Lower leg skin (tissue), 4 donors: ENCODE data around the gene SMTN. TPM values are rescaled to one million over a fixed set of nuclear protein-coding genes. Genes with fewer than 3 reads are reported as not detected.
"Not testable (repeated sequence)": the region's sequence is repeated elsewhere in the genome, so short reads cannot be mapped to it uniquely, and the experiment has no call there.

Source experiments
- DNase-seq, 2 donors: peaks; one replicate each; pipeline ENCODE4 v3.0.0-alpha.2; 2019; ENCODE audit warnings: low spot score in 2 of 2
- H3K4me3 ChIP-seq: fragments of 200-600 bp; sonication (generic); 2 replicates; pipeline ENCODE4 v1.5.1; 2017; ENCODE audit warnings: mild to moderate bottlenecking, low read depth; ENCODE audit not compliant: poor library complexity, severe bottlenecking
- POLR2A ChIP-seq, 2 donors: fragments of 450-650 bp; IDR thresholded peaks; one replicate each; pipeline ENCODE4 v1.6.1; 2016 to 2017; ENCODE audit warnings: antibody characterized with exemption in 2 of 2, mild to moderate bottlenecking in 1 of 2, moderate library complexity in 1 of 2
- WGBS, 2 donors: methylation state at CpG; one replicate each; pipeline ENCODE4 v1.1.5; 2018; 5-methylcytosine and 5-hydroxymethylcytosine counted together
- intact Hi-C: fragments of 100-400 bp; cut with DNase I; formaldehyde crosslinking; loops from one replicate; pipeline ENCODE4 v1.15.0; 2023; ENCODE audit warnings: low total_unique reads
- total RNA-seq, 4 donors: library from RNA; depleted of rRNA; stranded (reverse); fragments of >200 nt; gene quantifications; one replicate each; pipeline ENCODE4 v1.1.0, GENCODE V29; 2016
- TF ChIP-seq, protein P1 (sequence below), 3 donors: fragments of 450-650 bp; IDR thresholded peaks; one replicate each; pipeline ENCODE4 v1.5.1; 2016; ENCODE audit warnings: antibody characterized with exemption in 3 of 3, mild to moderate bottlenecking in 3 of 3, moderate library complexity in 2 of 3

SMTN gene
- total RNA-seq, 4 donors from 2014 or later = 46.1 to 86.1 (median 62.3) TPM

DNA sequence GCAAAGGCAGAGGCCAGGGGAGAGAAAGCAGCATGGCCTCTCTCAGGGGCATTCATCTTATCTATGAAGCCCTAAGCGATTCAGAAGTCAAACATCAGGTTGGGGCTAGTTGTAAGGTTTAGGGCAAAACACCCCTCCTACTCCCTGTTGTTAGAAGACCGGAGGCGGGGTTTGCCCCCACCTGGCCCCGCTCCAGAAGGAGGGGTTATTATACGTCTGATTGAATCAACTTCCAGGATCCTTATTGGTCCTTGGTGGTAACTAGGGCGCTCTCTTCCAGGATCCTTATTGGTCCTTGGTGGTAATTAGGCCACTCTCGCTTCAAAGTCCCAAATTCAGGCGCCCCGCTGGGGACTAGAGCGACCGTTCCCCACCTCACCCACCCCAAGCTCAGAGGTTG lies 12.1 kb upstream of the SMTN start:
- WGBS, 2 donors = 60 to 76% methylated on average over 11 of the region's 11 CpGs
- intact Hi-C loops = no loop called here
- TF ChIP-seq POLR2A (IDR thresholded peaks at IDR 0.05) = no peak
- TF ChIP-seq, protein P1, sequence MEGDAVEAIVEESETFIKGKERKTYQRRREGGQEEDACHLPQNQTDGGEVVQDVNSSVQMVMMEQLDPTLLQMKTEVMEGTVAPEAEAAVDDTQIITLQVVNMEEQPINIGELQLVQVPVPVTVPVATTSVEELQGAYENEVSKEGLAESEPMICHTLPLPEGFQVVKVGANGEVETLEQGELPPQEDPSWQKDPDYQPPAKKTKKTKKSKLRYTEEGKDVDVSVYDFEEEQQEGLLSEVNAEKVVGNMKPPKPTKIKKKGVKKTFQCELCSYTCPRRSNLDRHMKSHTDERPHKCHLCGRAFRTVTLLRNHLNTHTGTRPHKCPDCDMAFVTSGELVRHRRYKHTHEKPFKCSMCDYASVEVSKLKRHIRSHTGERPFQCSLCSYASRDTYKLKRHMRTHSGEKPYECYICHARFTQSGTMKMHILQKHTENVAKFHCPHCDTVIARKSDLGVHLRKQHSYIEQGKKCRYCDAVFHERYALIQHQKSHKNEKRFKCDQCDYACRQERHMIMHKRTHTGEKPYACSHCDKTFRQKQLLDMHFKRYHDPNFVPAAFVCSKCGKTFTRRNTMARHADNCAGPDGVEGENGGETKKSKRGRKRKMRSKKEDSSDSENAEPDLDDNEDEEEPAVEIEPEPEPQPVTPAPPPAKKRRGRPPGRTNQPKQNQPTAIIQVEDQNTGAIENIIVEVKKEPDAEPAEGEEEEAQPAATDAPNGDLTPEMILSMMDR (IDR thresholded peaks at IDR 0.05) = no peak

DNA sequence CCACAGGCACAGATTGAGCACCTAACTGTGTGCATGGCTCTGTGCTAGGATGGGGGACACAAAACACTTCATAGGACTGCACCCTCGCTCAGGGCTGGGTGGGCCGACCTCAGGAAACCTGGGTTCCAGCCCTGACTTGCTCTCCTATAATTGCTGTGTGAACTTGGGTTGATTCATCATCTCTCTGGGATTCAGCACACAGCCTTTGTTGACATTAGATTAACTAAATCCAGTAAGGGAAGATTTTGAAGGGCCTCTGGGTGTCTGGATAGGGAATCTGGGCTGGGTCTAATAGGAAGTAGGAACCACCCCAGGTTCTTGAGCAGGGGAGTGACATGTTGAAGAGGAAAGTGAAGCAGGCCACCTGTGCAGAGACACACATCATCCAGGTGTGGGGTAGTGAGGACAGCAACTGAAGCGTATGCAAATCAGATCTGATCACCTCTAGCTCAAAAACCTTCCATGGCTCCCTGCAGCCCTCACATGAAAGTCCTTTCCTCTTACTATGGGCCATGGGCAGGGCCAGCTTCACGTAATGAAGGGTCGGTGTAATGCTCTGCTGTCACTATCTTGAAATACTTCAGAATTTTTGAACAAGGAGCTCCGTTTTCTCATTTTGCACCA lies 11.3 kb upstream of the SMTN start:
- H3K4me3 ChIP-seq, intact Hi-C loops, DNase-seq: not testable (repeated sequence)
- 77 to 81% methylated on average over 6 of the region's 6 CpGs for WGBS, 2 donors

More for the DNA sequence above, 12.1 kb upstream of the SMTN start:
- H3K4me3 ChIP-seq = no peak overlapping the region
- no peak for DNase-seq

DNA sequence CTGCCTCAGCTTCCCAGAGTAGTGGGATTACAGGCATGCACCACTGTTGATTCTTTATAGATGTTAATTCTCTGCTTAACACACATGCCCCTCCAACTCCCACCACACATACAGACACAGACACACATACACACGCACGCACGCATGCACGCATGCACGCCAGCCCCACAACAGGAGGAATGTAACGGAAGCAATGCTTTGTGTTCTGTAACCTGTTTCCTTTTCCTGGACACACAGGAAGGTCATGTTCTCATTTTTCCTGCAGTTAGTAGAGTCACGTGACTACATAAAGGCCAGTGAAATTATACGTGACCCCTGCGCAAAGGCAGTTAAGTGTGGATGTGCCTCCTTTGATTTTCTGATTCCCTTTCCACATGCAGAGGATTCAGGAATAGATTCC lies 8.0 kb upstream of the SMTN start:
- intact Hi-C loops, DNase-seq, H3K4me3 ChIP-seq: not testable (repeated sequence)
- WGBS, 2 donors = 63 to 85% methylated on average over 6 to 9 of the region's 9 CpGs

DNA sequence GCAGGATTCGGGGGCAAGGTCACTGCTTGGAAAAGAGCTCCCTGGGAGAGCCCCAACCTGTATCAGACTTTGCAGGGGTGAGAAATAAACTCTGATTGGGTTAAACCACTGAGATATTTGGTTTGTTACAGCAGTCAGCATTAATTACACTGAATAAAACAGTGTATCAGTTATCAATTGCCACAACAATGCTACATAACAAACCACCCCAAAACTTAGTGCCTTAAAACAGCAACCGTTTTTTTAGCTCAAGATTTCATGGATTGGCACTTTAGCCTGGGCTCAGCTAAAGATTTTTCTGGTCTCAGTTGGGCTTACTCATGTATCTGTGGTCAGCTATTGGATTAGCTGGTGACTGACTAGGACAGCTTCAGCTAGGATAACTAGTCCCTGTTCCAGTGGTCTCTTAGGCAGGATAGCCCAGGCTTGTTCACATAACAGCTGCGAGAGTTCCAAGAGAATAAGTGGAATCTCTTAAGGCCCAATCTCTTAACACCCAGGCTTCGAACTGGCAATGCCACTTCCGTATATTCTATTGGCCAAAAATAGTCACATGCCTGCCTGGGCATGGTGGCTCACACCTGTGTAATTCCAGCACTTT lies 7.5 kb upstream of the SMTN start:
- intact Hi-C loops, H3K4me3 ChIP-seq, DNase-seq: not testable (repeated sequence)
- 93 to 98% methylated on average over 4 to 5 of the region's 5 CpGs for WGBS, 2 donors

DNA sequence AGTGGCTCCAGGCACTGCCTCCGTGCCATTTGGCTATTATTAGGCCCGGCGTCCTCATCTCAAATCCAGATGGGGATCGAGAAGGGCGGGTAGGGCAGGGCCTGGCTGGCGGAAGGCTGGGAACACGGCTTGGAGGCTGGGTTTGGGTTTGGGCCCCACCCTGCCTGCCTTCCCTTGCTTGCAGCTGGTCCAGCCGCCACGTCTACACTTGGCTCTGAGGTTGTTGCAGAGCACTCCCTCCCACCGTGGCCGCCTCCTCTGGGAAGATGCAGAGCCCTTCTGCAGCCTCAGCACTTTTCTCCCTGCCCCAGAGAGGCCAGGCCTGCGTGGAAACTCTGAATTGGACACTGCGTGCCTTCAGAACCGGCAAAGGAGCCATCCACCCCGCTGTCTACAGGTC lies 5.2 kb upstream of the SMTN start:
- TF ChIP-seq, protein P1 (IDR thresholded peaks at IDR 0.05) = no peak
- no peak for TF ChIP-seq POLR2A (IDR thresholded peaks at IDR 0.05)
- DNase-seq = peak; percentile 79 to 96
- no peak overlapping the region for H3K4me3 ChIP-seq
- intact Hi-C loops = no loop called here
- 22 to 36% methylated on average over 15 of the region's 15 CpGs for WGBS, 2 donors

DNA sequence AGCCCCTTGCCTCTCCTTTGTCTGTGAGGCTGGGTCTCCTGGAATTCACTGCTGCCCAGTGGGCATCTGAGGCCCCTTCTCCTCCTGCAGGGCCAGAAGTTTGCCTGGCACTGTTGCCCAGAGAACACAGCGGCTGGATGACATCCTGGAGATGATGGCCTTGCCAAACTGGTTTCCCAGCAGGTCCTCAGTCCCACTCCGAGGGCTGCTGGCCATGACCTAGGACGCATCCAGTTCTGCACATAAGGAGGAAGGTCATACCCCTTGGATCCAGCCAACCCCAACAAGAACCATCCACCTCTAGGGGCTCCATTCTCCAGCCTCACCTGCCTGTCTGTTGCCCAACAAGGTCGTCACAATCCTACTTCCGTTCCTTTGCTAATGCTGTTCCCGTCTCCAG lies 3.4 kb upstream of the SMTN start:
- DNase-seq = no peak
- intact Hi-C loops = no loop called here
- TF ChIP-seq, protein P1 (IDR thresholded peaks at IDR 0.05) = no peak
- 75 to 80% methylated on average over 5 to 6 of the region's 6 CpGs for WGBS, 2 donors
- no peak overlapping the region for H3K4me3 ChIP-seq

DNA sequence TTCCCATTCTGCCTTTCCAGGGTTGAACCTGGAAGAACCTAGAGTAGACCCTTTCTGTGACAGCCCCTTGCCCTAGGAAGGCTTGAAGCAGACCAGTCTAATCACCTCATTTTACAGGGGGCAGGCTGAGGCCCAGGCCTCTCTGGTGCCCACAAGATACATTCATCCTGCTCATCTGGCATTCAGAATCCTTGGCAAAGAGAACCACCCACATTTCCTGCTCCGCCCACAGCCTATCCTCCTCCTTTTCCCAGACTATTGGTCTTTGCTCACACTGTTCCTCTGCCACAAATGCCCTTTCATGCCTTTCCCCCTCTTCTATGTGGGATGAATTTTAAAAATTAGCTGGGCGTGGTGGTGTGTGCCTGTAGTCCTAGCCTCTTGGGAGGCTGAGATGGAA lies 2.7 kb upstream of the SMTN start:
- intact Hi-C loops, H3K4me3 ChIP-seq, DNase-seq: not testable (repeated sequence)
- 74 to 81% methylated on average over 2 of the region's 2 CpGs for WGBS, 2 donors

DNA sequence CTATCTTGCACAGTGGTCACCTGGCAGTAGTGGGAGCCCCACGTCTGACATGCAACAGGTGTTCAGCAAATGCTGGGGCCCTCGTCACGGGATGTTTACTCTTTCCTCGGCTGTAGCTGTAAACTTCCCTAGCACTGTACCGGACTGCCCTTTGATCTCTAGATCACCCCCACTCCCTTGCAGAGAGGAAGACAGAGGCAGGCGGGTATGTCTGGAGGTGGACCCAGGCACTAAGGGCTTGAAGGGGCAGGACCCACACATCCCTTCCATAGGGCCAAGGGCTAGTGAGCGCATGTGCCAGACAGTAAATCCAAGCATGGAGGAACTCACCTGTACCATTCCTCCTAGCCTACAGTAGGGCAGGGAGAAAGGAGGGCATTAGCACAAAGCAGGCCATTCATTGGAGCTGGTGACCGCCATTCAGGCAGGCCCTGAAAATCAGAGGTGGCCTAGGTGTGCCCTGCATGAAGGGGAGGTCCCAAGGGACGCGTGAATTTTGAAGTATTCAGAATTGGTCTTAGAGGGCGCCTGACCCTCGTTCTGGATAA lies 1.9 kb upstream of the SMTN start:
- no peak for TF ChIP-seq POLR2A (IDR thresholded peaks at IDR 0.05)
- TF ChIP-seq, protein P1 (IDR thresholded peaks at IDR 0.05) = no peak
- DNase-seq = no peak
- H3K4me3 ChIP-seq = no peak overlapping the region
- 90 to 91% methylated on average over 12 of the region's 12 CpGs for WGBS, 2 donors
- intact Hi-C loops = no loop called here
